Muscle layer of colon (tissue), 2 donors: ENCODE measurements around the gene UBE2H.

ENCODE experiments used
- H3K27ac ChIP-seq: one replicate; pipeline ENCODE4 v1.7.0; 2013; ENCODE audit warnings: low read depth, mild to moderate bottlenecking, low read length, moderate library complexity
- H3K27me3 ChIP-seq, 2 donors: one replicate each; pipeline ENCODE4 v1.7.0; 2013; ENCODE audit warnings: low read length in 2 of 2, mild to moderate bottlenecking in 2 of 2; ENCODE audit not compliant: insufficient read depth in 2 of 2, control insufficient read depth in 1 of 2
- H3K36me3 ChIP-seq: one replicate; pipeline ENCODE4 v1.7.0; 2013; ENCODE audit warnings: mild to moderate bottlenecking, low read length; ENCODE audit not compliant: insufficient read depth
- H3K4me1 ChIP-seq: one replicate; pipeline ENCODE4 v1.7.0; 2013; ENCODE audit warnings: mild to moderate bottlenecking, low read length; ENCODE audit not compliant: insufficient read depth
- H3K4me3 ChIP-seq, 2 donors: one replicate each; pipeline ENCODE4 v1.7.0; 2013; ENCODE audit warnings: low read length in 2 of 2, low read depth in 1 of 2, mild to moderate bottlenecking in 1 of 2, moderate library complexity in 1 of 2
- H3K9ac ChIP-seq: one replicate; pipeline ENCODE4 v1.7.0; 2013; ENCODE audit warnings: low read length
- H3K9me3 ChIP-seq: one replicate; pipeline ENCODE4 v1.7.0; 2013; ENCODE audit warnings: mild to moderate bottlenecking, low read length
- donor health status: abdominal sarcoma.
- donor health status: Adenocarcinoma of cecum.

UBE2H gene

GRCh38 chr7:129853661-129854268 is 99.0 kb downstream of the UBE2H start:
- Histone ChIP-seq H3K27me3 (no peaks in the 10 kb centered on the region), H3K36me3 (no peaks in the 10 kb centered on the region), H3K9me3 (no peaks in the 10 kb centered on the region), H3K27ac (no peak overlapping the region), H3K9ac (no peak overlapping the region), H3K4me3 (no peak overlapping the region), H3K4me1 (peaks cover 22% of the 10 kb centered on the region)

- Histone ChIP-seq H3K36me3 (no peaks in the 10 kb centered on the region), H3K27me3 (no peaks in the 10 kb centered on the region), H3K9me3 (no peaks in the 10 kb centered on the region), H3K27ac (no peak overlapping the region), H3K4me3 (no peak overlapping the region), H3K9ac (no peak overlapping the region), H3K4me1 (peaks cover 22% of the 10 kb centered on the region)
Observed at GRCh38 chr7:129851809-129852208, 101.0 kb downstream of the UBE2H start.

DNA sequence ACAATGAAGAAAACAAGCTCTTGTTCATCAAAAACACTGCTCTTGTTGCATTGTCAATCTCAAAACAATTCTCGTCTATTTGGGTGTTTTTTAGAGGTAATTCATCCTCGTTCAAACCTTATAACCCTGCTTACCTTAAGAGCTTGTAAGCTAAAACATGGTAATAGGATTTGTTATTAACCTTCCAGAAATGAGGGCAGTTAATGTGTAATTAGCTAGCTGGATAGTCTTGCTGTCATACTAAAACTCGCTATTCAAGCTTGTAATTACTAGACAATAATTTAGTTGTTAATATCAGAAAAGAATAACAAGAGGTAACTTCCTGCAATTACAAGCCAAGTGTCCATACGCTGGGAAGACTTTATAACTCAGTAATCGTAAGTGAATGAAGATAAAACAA is 101.6 kb downstream of the UBE2H start:
- Histone ChIP-seq H3K36me3 (no peaks in the 10 kb centered on the region), H3K27ac (no peak overlapping the region), H3K9ac (no peak overlapping the region), H3K4me3 (no peak overlapping the region), H3K4me1 (peaks cover 22% of the 10 kb centered on the region), H3K27me3 (no peaks in the 10 kb centered on the region), H3K9me3 (no peaks in the 10 kb centered on the region)

GRCh38 chr7:129848436-129848835 is 104.3 kb downstream of the UBE2H start:
- Histone ChIP-seq H3K27ac (no peak overlapping the region), H3K9ac (no peak overlapping the region), H3K9me3 (no peaks in the 10 kb centered on the region), H3K4me1 (peaks cover 21% of the 10 kb centered on the region), H3K4me3 (no peak overlapping the region), H3K36me3 (no peaks in the 10 kb centered on the region), H3K27me3 (no peaks in the 10 kb centered on the region)

GRCh38 chr7:129845972-129846327 is 106.8 kb downstream of the UBE2H start:
- no peak overlapping the region for H3K9ac ChIP-seq
- peaks cover 28% of the 10 kb centered on the region for H3K4me1 ChIP-seq
- no peak overlapping the region for H3K4me3 ChIP-seq
- no peaks in the 10 kb centered on the region for H3K27me3 ChIP-seq
- peak overlapping the region; percentile 7 for H3K27ac ChIP-seq
- no peaks in the 10 kb centered on the region for H3K9me3 ChIP-seq
- no peaks in the 10 kb centered on the region for H3K36me3 ChIP-seq

GRCh38 chr7:129845178-129845971 is 107.4 kb downstream of the UBE2H start:
- peaks cover 34% of the 10 kb centered on the region for H3K4me1 ChIP-seq
- H3K27me3 ChIP-seq, result no peaks in the 10 kb centered on the region
- H3K36me3 ChIP-seq, result no peaks in the 10 kb centered on the region
- no peaks in the 10 kb centered on the region for H3K9me3 ChIP-seq
- H3K4me3 ChIP-seq, result no peak overlapping the region
- H3K9ac ChIP-seq, result no peak overlapping the region
- H3K27ac ChIP-seq, result peak overlapping the region; percentile 29

DNA sequence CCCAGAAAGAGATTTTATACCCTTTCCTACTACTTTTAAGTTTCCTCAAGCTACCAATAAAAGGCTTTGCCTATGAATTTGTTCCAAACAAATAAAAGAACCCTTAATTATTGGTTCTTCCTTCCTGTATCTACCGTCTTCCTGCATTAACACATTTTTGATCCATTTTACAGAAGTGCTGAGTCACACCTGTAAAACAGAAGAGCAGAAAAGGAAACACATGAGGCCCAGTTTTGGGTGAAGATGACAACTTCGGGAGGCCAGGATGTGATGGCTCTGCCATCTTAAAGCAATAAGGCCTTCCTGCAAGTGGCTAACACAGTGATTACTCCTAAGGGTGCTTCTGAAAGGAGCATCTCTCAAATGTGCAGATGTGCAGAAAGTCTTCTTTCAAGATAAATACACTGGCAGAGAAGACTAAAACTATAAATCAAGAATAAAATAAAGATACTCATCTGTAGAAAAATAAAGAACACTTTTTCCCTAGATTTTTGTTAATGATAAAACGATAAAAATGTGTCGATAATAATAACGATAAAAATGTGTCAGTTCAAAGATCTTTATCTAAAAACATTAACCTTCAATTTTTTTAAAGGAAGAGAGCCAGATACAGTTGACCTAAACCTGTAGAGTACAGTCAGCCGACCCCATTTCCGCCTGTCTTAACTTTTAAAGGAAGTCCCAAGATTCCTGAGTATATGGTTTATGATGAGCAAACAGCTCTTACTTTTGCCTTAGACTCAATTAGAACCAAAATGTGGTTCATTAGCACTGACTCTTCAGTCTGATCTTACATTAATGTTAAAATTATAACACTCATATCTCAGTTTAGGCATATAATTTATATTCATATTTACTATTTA is 108.6 kb downstream of the UBE2H start:
- H3K36me3 ChIP-seq, result no peaks in the 10 kb centered on the region
- no peak overlapping the region for H3K27ac ChIP-seq
- H3K4me3 ChIP-seq, result no peak overlapping the region
- H3K4me1 ChIP-seq, result peaks cover 35% of the 10 kb centered on the region
- no peaks in the 10 kb centered on the region for H3K9me3 ChIP-seq
- no peaks in the 10 kb centered on the region for H3K27me3 ChIP-seq
- H3K9ac ChIP-seq, result no peak overlapping the region

- no peak overlapping the region for H3K4me3 ChIP-seq
- H3K27ac ChIP-seq, result no peak overlapping the region
- H3K27me3 ChIP-seq, result no peaks in the 10 kb centered on the region
- no peaks in the 10 kb centered on the region for H3K36me3 ChIP-seq
- no peak overlapping the region for H3K9ac ChIP-seq
- H3K9me3 ChIP-seq, result no peaks in the 10 kb centered on the region
- H3K4me1 ChIP-seq, result peaks cover 35% of the 10 kb centered on the region
Observed at GRCh38 chr7:129843365-129843898, 109.3 kb downstream of the UBE2H start.

DNA sequence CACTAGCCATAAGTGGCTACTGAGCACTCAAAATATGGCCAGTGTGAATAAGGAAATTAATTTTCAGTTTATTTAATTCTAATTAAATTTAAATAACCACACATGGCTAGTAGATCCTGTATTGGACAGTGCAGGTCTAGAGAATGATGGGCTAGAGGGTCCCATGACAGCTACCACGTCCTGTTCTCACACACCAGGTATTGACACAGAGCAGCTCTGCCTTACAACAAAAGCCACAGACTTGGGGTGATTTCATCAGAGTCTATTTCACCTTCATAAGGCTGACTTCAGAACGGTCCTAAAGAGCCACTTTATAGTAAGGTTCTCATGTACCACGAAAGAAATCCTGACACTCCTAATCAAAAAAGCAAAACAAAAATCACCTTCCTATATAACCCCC is 111.3 kb downstream of the UBE2H start:
- Histone ChIP-seq H3K36me3 (peaks cover 8% of the 10 kb centered on the region), H3K4me1 (peaks cover 35% of the 10 kb centered on the region), H3K27ac (no peak overlapping the region), H3K4me3 (no peak overlapping the region), H3K9me3 (no peaks in the 10 kb centered on the region), H3K27me3 (no peaks in the 10 kb centered on the region), H3K9ac (no peak overlapping the region)

GRCh38 chr7:129840757-129841156 is 112.0 kb downstream of the UBE2H start:
- H3K9ac ChIP-seq, result no peak overlapping the region
- peaks cover 35% of the 10 kb centered on the region for H3K4me1 ChIP-seq
- H3K27me3 ChIP-seq, result no peaks in the 10 kb centered on the region
- no peak overlapping the region for H3K27ac ChIP-seq
- H3K4me3 ChIP-seq, result no peak overlapping the region
- H3K9me3 ChIP-seq, result no peaks in the 10 kb centered on the region
- H3K36me3 ChIP-seq, result peaks cover 8% of the 10 kb centered on the region

GRCh38 chr7:129836983-129837382 is 115.8 kb downstream of the UBE2H start:
- H3K4me3 ChIP-seq, result no peak overlapping the region
- no peaks in the 10 kb centered on the region for H3K27me3 ChIP-seq
- H3K36me3 ChIP-seq, result peaks cover 15% of the 10 kb centered on the region
- no peak overlapping the region for H3K27ac ChIP-seq
- H3K4me1 ChIP-seq, result peaks cover 22% of the 10 kb centered on the region
- H3K9ac ChIP-seq, result no peak overlapping the region
- H3K9me3 ChIP-seq, result no peaks in the 10 kb centered on the region
